Measurements from ENCODE around the gene CYBC1. TPM values are rescaled to one million over a fixed set of nuclear protein-coding genes. Genes with fewer than 3 reads are reported as not detected.

The CYBC1 gene
- total RNA-seq, 1 donor from 2014 or later = 78.1 TPM

DNA sequence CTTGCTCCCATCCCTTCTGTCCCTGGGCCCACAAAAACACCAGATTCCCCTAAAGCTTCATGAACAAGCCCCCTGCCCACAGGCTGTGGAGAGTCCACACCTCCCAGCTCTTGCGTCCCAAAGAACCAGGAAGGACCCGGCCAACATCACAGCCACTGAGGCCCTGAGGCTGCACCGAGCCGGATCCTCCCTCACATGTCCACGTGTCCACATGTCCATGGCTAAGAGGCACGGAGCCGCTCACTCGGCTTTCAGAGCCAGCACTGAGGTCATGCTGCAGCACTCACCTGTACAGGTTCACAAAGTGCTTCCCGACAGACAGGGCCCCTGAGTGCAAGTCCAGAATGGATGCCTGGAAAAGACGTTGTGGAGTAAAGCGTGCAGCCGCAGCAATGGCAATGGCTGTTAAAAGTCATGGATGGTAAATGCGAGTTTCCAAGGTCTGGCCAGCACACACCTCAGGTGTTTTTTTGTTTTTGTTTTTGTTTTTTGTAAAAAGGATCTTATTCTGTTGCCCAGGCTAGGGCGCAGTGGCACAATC lies 44.4 kb downstream of the CYBC1 start:
- TF ChIP-seq CTCF (conservative IDR thresholded peaks at IDR 0.05) = no peak
- Mint-ChIP-seq H3K27me3 (no peaks in the 10 kb centered on the region), H3K4me3 (no peak overlapping the region), H3K9me3 (no peaks in the 10 kb centered on the region), H3K36me3 (peaks cover 10% of the 10 kb centered on the region), H3K27ac (no peak overlapping the region), H3K4me1 (ENCODE audit: unreplicated experiment) (no peaks in the 10 kb centered on the region)
- DNase-seq (ENCODE audit: extremely low spot score, unreplicated experiment) = no peak

GRCh38 chr17:82405051-82405450 lies 45.5 kb downstream of the CYBC1 start:
- DNase-seq (ENCODE audit: extremely low spot score, unreplicated experiment) = no peak
- no peaks in the 10 kb centered on the region for H3K9me3 Mint-ChIP-seq
- H3K27ac Mint-ChIP-seq = no peak overlapping the region

GRCh38 chr17:82403662-82404660 lies 46.6 kb downstream of the CYBC1 start:
- Mint-ChIP-seq H3K4me1 (ENCODE audit: unreplicated experiment) (peaks cover 6% of the 10 kb centered on the region), H3K27ac (no peak overlapping the region), H3K27me3 (no peaks in the 10 kb centered on the region), H3K4me3 (no peak overlapping the region), H3K36me3 (peaks cover 10% of the 10 kb centered on the region), H3K9me3 (no peaks in the 10 kb centered on the region)
- no peak for TF ChIP-seq CTCF (conservative IDR thresholded peaks at IDR 0.05)
- DNase-seq (ENCODE audit: extremely low spot score, unreplicated experiment) = no peak

More at GRCh38 chr17:82405051-82405450, 45.5 kb downstream of the CYBC1 start:
- no peaks in the 10 kb centered on the region for H3K27me3 Mint-ChIP-seq
- no peak overlapping the region for H3K4me3 Mint-ChIP-seq
- no peaks in the 10 kb centered on the region for H3K4me1 Mint-ChIP-seq (ENCODE audit: unreplicated experiment)
- peaks cover 10% of the 10 kb centered on the region for H3K36me3 Mint-ChIP-seq
- no peak for TF ChIP-seq CTCF (conservative IDR thresholded peaks at IDR 0.05)

GRCh38 chr17:82402865-82403264 lies 47.7 kb downstream of the CYBC1 start:
- peaks cover 6% of the 10 kb centered on the region for H3K4me1 Mint-ChIP-seq (ENCODE audit: unreplicated experiment)
- H3K4me3 Mint-ChIP-seq = no peak overlapping the region
- TF ChIP-seq CTCF (conservative IDR thresholded peaks at IDR 0.05) = no peak
- H3K36me3 Mint-ChIP-seq = peaks cover 10% of the 10 kb centered on the region
- no peak overlapping the region for H3K27ac Mint-ChIP-seq
- no peak for DNase-seq (ENCODE audit: extremely low spot score, unreplicated experiment)
- no peaks in the 10 kb centered on the region for H3K9me3 Mint-ChIP-seq
- H3K27me3 Mint-ChIP-seq = no peaks in the 10 kb centered on the region

- Mint-ChIP-seq H3K9me3 (no peaks in the 10 kb centered on the region), H3K4me3 (no peak overlapping the region), H3K27me3 (no peaks in the 10 kb centered on the region), H3K27ac (no peak overlapping the region), H3K36me3 (peaks cover 11% of the 10 kb centered on the region), H3K4me1 (ENCODE audit: unreplicated experiment) (peaks cover 6% of the 10 kb centered on the region)
- TF ChIP-seq CTCF (conservative IDR thresholded peaks at IDR 0.05) = no peak
- no peak for DNase-seq (ENCODE audit: extremely low spot score, unreplicated experiment)
These were observed 49.7 kb downstream of the CYBC1 start for GRCh38 chr17:82400830-82401229.
